GM21825 (cell line): ENCODE results near the gene ARHGAP22.

Experiments
- ATAC-seq: cut with Tn5 transposase; IDR thresholded peaks from one replicate; pipeline ENCODE4 v1.9.1; 2021; ENCODE audit warnings: mild to moderate bottlenecking, moderate library complexity; ENCODE audit not compliant: unreplicated experiment

The ARHGAP22 gene

GRCh38 chr10:48536156-48536500 is 68.7 kb downstream of the ARHGAP22 start:
- ATAC-seq: no peak

- ATAC-seq: no peak
These were observed 69.3 kb downstream of the ARHGAP22 start for GRCh38 chr10:48535416-48536155.

- ATAC-seq: no peak
These were observed 70.7 kb downstream of the ARHGAP22 start for GRCh38 chr10:48533951-48534720.

- no peak for ATAC-seq
These were observed 71.3 kb downstream of the ARHGAP22 start for GRCh38 chr10:48533540-48533939.

GRCh38 chr10:48531486-48531885 is 73.4 kb downstream of the ARHGAP22 start:
- no peak for ATAC-seq

- ATAC-seq: no peak
These were observed 75.5 kb downstream of the ARHGAP22 start for GRCh38 chr10:48529331-48529730.

- ATAC-seq: no peak
These were observed 77.1 kb downstream of the ARHGAP22 start for GRCh38 chr10:48527756-48528155.

- no peak for ATAC-seq
These were observed 77.9 kb downstream of the ARHGAP22 start for GRCh38 chr10:48526846-48527505.

GRCh38 chr10:48526011-48526821 is 78.7 kb downstream of the ARHGAP22 start:
- no peak for ATAC-seq

GRCh38 chr10:48525113-48525512 is 79.8 kb downstream of the ARHGAP22 start:
- no peak for ATAC-seq

GRCh38 chr10:48523820-48524758 is 80.8 kb downstream of the ARHGAP22 start:
- no peak for ATAC-seq

GRCh38 chr10:48523212-48523819 is 81.6 kb downstream of the ARHGAP22 start:
- ATAC-seq: no peak

GRCh38 chr10:48522011-48522765 is 82.7 kb downstream of the ARHGAP22 start:
- no peak for ATAC-seq

GRCh38 chr10:48520594-48520993 is 84.3 kb downstream of the ARHGAP22 start:
- no peak for ATAC-seq

- no peak for ATAC-seq
These were observed 84.7 kb downstream of the ARHGAP22 start for GRCh38 chr10:48520184-48520506.

GRCh38 chr10:48519481-48520183 is 85.2 kb downstream of the ARHGAP22 start:
- ATAC-seq: no peak

- ATAC-seq: no peak
These were observed 85.9 kb downstream of the ARHGAP22 start for GRCh38 chr10:48518986-48519385.
